HG03064 (cell line): ENCODE results near the gene BRD2.

Experiments
- ATAC-seq: cut with Tn5 transposase; IDR thresholded peaks from one replicate; pipeline ENCODE4 v1.9.1; 2021; ENCODE audit warnings: low read depth; ENCODE audit not compliant: unreplicated experiment

Gene BRD2

DNA sequence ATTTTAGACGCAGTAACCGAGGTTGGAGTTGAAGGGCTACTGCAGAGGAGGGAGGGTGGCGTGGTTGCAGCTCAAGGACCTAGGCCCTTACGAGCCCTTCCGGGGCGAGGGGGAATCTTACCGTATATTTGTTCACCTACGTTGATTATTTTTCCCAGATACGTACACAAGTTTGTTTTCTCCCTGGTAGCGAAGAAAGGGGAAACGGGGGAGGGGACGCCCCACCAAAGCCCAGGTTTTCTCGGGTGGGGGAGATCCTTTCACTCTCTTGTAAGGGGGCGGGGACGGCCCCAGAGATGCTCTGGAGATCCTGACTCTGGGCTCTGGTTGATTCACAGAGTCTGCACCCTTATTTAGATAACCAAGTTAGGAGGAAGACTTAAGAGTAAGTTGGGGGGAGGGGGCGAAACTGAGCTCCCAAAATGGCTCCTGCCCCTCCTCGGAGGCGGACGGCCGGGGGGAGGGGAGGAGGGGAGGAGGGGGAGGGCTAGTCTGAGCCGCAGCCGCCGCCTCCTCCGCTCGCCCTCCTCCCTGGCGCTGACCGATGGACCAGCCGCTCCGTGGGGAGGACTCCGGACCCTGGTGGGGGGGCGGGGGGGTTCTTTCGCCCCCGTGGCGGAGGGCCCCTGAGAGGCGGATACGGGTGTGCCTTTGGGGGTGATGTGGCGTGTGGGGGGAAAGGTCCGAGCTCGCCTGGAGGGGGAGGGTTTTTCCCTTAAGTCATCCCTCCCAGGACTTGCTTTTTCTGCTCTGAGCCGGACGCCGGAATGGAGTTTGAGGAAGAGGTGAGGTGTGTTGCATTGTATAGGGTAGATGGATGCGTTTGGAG lies 2.2 kb downstream of the BRD2 start:
- no peak for ATAC-seq

DNA sequence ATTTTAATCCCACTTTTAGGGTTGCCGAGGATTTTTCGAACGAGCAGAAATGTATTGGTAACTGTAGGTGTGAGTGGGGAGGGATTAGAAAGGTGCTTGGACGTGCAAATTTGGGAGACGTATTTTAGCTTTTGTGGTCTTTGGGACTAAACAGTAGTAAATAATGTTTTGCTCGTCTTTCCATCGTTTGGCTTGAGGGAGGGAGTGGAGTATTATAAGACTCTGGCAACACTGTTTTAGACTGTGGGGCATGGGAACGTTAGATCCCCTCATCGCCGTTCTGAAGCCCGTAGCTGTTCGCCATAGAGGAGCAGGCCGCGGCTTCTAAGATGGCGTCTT lies 2.8 kb downstream of the BRD2 start:
- no peak for ATAC-seq

DNA sequence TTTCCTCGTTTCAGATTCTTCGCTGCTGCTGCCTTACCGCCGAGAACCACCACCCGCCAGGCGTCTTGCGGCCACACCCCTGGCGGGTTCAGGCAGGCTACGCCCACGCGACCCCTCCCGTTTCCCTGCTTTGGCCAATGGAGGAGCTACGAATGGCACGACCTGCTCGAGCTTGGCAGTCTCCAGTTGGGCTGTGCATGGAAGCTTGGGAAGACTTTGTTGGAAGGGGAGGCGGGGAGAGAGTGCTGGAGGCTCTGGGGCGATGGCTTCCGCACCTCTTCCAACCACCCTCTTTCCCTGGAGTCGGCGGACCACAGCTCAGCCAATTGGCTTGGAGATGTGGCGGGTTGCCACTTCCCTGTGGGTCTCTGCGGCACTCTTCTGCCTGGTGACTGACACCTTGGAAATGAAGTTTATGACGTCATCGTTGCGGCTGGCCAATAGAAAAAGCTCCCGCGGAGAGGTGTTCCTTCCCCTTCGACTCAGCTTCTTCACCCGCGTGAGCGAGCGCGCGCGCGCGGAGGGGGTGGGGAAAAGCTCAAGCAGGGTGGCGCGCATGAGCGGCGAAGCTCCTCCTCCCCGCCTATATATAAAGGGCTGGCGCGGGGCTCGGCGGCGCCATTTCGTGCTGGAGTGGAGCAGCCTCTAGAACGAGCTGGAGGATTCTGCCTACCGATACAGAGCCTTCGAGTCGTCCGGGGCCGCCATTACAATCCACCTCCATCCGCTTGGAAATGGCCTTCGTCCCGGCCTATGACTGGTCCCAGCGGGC lies 3.4 kb downstream of the BRD2 start:
- ATAC-seq, result peak; percentile 31

DNA sequence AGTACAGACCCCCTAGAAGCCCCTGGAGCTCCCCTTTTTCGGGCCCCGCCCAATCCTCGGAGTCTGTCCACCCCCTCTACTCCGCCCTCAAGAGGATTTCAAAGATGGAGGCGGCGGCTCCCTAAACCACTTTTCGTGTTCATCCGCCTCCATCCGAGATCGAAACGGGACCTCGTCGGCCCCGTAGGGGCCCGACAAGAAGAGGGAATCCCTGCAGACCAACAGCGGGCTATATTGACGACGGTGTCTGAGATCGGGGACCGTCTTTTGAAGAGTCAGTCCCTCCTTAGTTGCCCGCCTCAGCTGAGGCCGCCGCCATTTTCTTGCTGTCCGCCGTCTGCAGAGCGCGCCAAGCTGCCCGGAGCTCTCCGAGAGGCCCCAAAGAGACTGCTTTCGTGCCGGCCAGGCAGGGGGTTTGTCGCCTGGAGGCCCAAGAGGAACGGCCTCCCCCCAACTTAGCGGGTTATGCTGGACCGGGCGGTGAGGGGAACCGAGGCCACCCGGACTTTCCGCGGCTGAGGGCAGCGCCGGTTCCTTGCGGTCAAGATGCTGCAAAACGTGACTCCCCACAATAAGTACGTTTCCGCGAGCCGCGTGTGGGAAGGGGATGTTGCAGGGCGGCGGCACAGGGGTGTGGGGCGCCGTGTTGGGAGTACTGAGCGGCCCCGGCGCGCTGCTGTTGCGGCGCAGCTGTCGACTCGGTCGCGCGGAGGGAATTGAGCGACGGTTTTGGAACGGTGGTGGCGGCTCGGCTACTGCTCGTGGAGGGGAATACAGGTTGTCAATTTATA lies 4.2 kb downstream of the BRD2 start:
- no peak for ATAC-seq

DNA sequence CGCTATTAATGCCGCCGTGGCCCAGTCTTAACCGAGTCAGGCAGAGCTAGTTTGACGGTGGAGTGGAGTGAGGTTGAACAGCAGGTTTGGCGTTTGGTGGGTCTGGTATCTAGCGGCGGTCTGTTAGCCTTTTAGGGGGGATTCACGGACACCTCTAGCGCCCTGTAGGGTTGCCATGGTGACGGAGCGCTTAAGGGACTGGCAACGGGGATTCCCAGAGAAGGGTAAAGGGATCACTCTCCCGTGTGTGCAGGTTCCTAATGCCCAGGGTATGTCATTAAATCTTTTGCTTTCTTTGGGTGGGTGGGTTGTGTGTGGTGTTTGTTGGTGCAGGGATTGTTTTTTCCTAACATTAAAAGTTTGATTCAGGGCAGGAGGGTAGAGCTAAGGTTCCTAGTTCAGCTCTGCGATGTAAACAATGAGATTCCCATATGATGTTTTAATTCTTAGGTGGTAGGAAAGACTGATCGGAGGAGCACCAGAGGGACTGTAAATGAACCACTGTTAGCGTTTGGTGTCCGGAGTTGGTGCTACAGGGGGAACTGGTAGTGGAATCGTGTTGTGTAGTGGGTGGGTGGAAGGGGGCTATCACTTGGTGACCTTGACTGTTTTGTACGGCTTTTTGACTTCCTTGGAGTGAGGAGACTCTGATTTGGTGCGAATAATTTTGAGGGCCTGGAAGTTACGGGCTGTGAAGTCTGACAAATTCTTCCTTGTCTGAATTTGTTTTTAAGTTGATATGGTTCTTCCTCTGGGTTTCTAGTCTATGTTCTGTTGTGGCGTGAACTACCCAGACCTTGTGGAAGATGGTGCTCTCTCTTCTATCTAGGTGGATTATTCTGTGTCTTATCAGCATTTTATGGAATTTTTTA lies 5.0 kb downstream of the BRD2 start:
- no peak for ATAC-seq

DNA sequence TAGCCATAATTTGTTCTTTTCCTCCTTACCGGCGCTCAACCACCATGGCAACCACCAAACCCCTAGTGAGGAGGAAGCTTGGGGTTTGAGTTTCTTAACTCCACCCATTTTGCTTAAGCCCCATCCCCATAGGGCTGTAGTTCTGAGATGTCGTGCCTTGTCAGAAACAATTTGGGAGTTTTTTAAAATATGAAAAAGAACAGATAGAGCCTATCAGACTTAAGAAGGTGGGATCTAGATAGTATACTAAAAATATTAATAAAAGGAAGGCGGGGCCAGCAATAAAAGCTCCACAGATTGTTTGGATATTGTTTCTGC lies 5.6 kb downstream of the BRD2 start:
- ATAC-seq, result no peak

DNA sequence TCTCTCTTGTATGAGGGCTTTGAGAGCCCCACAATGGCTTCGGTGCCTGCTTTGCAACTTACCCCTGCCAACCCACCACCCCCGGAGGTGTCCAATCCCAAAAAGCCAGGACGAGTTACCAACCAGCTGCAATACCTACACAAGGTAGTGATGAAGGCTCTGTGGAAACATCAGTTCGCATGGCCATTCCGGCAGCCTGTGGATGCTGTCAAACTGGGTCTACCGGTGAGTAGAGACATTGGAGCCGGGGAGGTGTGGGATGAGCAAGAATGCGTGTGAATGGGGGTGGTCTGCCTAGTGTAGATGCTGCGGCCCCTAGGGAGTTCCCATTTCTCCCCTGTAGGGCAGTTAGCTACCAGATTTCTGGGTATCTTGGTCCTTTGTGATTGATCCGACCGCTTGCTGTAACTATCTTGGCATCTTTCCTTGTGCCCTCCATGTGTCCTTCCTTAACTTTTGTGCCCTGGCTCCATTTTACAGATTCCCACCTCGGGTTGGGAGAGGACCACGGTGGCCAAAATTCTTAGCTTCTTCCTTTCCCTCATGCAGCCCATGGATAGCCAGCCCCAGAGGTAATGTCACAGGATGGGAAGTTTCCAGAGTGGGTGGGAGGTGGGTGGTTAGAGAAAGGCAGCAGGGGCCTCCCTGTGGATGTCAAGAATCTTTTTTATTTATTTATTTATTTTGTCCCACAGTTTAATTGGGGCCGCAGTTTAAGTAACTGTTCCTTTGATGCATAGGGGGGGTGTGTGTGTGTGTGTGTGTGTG lies 6.3 kb downstream of the BRD2 start:
- no peak for ATAC-seq

DNA sequence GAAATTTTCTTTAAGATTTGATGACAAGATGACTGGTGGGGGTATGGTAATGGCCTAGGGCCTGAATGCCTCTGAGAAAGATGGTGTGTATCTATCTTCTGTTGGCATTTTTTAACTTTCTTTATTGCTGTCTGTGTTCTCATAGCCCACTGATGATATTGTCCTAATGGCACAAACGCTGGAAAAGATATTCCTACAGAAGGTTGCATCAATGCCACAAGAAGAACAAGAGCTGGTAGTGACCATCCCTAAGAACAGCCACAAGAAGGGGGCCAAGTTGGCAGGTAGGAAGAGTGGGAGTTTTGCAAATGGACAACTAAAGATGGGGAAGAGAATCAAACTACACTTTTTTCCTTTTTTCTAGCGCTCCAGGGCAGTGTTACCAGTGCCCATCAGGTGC lies 7.5 kb downstream of the BRD2 start:
- ATAC-seq, result no peak

DNA sequence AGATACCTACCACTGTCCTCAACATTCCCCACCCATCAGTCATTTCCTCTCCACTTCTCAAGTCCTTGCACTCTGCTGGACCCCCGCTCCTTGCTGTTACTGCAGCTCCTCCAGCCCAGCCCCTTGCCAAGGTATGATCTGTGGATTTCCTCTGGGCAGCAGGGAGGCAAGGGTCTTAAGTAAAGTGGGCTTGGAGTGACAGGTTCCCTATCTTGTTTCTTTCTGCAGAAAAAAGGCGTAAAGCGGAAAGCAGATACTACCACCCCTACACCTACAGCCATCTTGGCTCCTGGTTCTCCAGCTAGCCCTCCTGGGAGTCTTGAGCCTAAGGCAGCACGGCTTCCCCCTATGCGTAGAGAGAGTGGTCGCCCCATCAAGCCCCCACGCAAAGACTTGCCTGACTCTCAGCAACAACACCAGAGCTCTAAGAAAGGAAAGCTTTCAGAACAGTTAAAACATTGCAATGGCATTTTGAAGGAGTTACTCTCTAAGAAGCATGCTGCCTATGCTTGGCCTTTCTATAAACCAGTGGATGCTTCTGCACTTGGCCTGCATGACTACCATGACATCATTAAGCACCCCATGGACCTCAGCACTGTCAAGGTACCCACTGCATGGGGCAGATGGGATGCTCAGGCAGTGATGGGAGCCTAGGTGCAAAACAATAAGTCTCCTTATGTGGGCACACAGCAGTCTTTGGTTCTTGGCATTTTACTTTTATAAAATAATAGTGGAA lies 8.1 kb downstream of the BRD2 start:
- ATAC-seq, result no peak

DNA sequence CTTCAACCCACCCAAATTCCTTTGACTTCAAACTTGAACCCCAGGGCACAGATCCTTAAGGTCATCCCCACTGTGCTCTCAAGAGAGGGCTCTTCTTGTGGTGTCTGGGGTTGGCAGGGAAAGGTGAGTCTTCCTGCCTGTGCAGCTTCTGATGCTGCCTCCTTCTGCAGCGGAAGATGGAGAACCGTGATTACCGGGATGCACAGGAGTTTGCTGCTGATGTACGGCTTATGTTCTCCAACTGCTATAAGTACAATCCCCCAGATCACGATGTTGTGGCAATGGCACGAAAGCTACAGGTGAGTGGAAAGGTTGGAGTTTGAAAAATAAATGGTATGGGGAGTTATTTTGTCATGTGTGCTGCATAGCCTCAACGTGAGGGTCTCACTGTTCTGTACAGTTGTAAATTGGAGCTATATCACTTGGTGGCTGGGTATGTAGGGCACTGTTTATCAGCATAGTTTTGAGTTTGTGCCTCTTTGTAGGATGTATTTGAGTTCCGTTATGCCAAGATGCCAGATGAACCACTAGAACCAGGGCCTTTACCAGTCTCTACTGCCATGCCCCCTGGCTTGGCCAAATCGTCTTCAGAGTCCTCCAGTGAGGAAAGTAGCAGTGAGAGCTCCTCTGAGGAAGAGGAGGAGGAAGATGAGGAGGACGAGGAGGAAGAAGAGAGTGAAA lies 9.0 kb downstream of the BRD2 start:
- ATAC-seq, result no peak

DNA sequence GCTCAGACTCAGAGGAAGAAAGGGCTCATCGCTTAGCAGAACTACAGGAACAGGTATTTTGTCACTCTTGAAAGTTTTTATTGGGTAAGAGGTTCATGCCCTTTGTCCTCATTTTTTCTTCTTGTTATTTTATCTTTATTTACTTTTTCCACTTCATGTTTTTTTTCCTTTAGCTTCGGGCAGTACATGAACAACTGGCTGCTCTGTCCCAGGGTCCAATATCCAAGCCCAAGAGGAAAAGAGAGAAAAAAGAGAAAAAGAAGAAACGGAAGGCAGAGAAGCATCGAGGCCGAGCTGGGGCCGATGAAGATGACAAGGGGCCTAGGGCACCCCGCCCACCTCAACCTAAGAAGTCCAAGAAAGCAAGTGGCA lies 9.5 kb downstream of the BRD2 start:
- no peak for ATAC-seq

DNA sequence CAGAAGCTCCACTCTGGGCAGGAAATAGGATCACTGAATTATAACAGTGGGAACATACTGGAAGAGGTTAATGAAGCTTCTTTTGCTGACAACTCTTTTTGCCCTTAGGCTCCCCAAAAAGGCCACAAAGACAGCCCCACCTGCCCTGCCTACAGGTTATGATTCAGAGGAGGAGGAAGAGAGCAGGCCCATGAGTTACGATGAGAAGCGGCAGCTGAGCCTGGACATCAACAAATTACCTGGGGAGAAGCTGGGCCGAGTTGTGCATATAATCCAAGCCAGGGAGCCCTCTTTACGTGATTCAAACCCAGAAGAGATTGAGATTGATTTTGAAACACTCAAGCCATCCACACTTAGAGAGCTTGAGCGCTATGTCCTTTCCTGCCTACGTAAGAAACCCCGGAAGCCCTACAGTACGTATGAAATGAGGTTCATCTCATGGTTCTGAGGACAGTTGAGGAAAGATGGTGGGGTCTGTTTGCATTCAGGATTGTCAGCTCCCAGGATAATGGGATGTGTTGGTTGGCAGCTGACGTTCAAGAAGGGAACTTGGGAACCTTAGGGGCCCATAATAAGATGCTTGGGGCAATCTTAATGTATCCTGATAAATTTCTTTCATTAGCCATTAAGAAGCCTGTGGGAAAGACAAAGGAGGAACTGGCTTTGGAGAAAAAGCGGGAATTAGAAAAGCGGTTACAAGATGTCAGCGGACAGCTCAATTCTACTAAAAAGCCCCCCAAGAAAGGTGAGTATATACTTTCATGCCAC lies 11.5 kb downstream of the BRD2 start:
- ATAC-seq, result no peak

DNA sequence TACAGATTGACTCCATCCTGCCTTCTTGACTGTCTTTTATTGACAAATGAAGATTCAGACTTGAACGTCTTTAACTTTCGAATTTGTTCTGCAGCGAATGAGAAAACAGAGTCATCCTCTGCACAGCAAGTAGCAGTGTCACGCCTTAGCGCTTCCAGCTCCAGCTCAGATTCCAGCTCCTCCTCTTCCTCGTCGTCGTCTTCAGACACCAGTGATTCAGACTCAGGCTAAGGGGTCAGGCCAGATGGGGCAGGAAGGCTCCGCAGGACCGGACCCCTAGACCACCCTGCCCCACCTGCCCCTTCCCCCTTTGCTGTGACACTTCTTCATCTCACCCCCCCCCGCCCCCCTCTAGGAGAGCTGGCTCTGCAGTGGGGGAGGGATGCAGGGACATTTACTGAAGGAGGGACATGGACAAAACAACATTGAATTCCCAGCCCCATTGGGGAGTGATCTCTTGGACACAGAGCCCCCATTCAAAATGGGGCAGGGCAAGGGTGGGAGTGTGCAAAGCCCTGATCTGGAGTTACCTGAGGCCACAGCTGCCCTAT lies 12.2 kb downstream of the BRD2 start:
- ATAC-seq, result no peak

DNA sequence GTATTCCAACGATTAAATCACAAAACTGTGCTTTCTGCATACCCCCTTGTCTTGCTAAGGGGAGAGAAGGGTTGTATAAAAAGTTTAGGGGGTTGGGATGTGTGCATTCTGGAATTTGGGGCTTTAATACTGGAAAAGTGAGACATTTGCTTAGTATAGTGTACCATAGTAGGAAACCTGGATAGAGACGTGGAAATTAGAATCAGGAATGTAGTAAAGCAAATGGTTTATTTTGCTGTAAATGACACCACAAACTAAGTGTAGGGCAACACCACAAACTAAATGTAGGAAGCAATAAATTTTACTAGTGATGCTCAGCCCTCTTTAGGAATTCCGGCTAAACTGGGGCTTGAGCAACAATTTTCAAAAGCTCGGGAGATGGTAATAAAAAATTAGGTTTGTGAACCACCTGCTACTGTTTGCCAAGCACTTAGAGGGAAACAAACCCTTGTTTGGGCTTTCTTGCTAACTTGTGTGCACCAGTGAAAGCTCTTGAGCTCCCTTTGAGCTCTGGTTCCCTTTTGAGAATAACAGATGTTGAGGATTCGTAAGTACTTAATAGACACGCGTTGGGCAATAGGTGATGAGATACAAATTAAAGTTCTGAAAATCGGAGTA lies 13.8 kb downstream of the BRD2 start:
- no peak for ATAC-seq

DNA sequence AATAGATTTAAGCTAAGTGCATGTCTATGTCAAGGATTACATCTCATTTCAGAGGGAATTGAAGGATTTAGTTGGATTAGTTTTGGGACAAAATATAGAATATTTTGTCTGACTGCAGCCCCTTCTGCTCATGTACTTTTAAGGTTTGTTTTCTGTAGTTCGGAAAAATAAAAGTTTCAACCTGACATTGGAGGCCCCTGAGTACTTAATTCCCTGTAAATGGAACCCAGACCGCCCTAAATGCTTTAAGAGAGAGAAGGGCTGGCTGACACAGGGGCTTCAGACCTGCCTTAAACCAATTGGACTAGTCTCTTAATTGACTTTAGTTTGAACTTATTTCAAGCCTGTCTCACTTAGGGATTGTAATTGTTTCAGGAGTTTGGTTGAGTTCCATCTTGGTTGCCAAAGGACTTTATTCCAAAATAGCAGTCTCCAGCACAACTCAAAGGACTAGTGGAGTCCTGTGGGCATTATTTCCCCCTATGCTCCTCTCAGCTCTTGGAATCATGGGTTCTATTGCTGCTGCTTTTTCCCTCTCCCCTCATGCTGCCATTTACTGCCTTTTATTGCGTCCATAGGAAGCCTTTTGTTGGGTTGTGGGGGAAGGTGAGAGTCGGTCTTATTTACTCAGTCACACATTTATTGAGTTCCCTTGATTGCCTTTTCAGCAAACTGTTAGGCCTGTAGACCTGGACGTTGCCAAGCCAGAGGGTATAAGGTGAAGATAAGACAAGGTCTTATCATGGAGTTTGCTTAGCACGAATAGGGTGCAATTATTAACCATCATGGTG lies 14.5 kb downstream of the BRD2 start:
- no peak for ATAC-seq

DNA sequence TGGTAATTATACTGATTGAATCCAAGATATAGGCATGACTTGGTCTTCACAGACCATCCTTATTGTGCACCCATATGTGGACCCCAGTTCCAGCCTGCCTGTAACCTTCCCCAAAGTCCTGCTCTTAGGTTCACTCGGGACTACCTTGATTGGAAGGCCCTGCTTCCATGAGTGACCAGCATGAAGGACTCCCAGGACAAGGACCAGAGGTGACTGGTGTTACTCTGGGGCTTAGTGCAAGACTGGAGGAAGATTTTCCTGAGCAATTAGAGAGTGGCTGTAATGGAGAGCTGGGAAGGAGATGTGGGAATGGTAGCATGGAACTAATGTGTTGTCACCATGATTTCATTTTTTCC lies 15.1 kb downstream of the BRD2 start:
- ATAC-seq, result no peak
